GM21825 (cell line): ENCODE measurements around the gene CLIC3.

ENCODE experiments used
- ATAC-seq: cut with Tn5 transposase; IDR thresholded peaks from one replicate; pipeline ENCODE4 v1.9.1; 2021; ENCODE audit warnings: mild to moderate bottlenecking, moderate library complexity; ENCODE audit not compliant: unreplicated experiment

CLIC3 gene

GRCh38 chr9:137031904-137032640 is 35.7 kb upstream of the CLIC3 start, which contains the start of gene FUT7:
Gene FUT7 (minus strand): TSS chr9:137032088. CDS start chr9:137031991, 97 bp downstream.
- ATAC-seq = no peak

- ATAC-seq = no peak
These were observed 34.5 kb upstream of the CLIC3 start for GRCh38 chr9:137030538-137031527.

- ATAC-seq = no peak
These were observed 33.6 kb upstream of the CLIC3 start for GRCh38 chr9:137030006-137030405.

GRCh38 chr9:137029058-137029936 is 32.9 kb upstream of the CLIC3 start:
- ATAC-seq = no peak

GRCh38 chr9:137028263-137029057 is 32.1 kb upstream of the CLIC3 start:
- ATAC-seq = peak; percentile 38

- ATAC-seq = no peak
These were observed 31.2 kb upstream of the CLIC3 start, which contains the start of gene ABCA2 for GRCh38 chr9:137027369-137028262. Gene ABCA2 (minus strand): TSS chr9:137028237. CDS start chr9:137028140, 97 bp downstream.

GRCh38 chr9:137026828-137027227 is 30.5 kb upstream of the CLIC3 start:
- ATAC-seq = no peak

GRCh38 chr9:137026384-137026783 is 30.0 kb upstream of the CLIC3 start:
- no peak for ATAC-seq

- no peak for ATAC-seq
These were observed 29.2 kb upstream of the CLIC3 start for GRCh38 chr9:137025517-137025966.

- no peak for ATAC-seq
These were observed 27.2 kb upstream of the CLIC3 start for GRCh38 chr9:137023583-137023991.

- ATAC-seq = no peak
These were observed 26.8 kb upstream of the CLIC3 start for GRCh38 chr9:137023157-137023556.

GRCh38 chr9:137022662-137023008 is 26.3 kb upstream of the CLIC3 start:
- no peak for ATAC-seq

- no peak for ATAC-seq
These were observed 25.8 kb upstream of the CLIC3 start for GRCh38 chr9:137021979-137022661.

GRCh38 chr9:137021568-137021978 is 25.2 kb upstream of the CLIC3 start:
- no peak for ATAC-seq

- no peak for ATAC-seq
These were observed 24.6 kb upstream of the CLIC3 start for GRCh38 chr9:137020771-137021567.

- ATAC-seq = no peak
These were observed 23.7 kb upstream of the CLIC3 start for GRCh38 chr9:137019891-137020683.
